ENCODE data around the gene CCDC85B.
A peak's percentile ranks its signal among the peaks of the same experiment; 100 is the strongest.

GRCh38 chr11:65849771-65850216 lies 40.7 kb upstream of the CCDC85B start:
- 0 out of 2 replicates have a peak, but pooled peaks have one; percentile 8 for TF ChIP-seq POLR2A (IDR thresholded peaks at IDR 0.05; ENCODE audit: low read depth, low read length)
- peak; percentile 14; the same call in 1 of the 2 replicates for TF ChIP-seq POLR2AphosphoS5 (IDR thresholded peaks at IDR 0.05; ENCODE audit: low read depth, low read length)
- TF ChIP-seq TAF1 (IDR thresholded peaks at IDR 0.05; ENCODE audit: low read depth, low read length), result no peak
- no peak for TF ChIP-seq SPI1 (IDR thresholded peaks at IDR 0.05; ENCODE audit: low read depth, low read length)
- no peak for TF ChIP-seq PAX5 (IDR thresholded peaks at IDR 0.05; ENCODE audit: insufficient read depth, low read length, severe bottlenecking)
- TF ChIP-seq POU2F2 (IDR thresholded peaks at IDR 0.05; ENCODE audit: low read depth, low read length), result no peak
